K562 (cell line): ENCODE results near the gene BRWD1. TPM values are rescaled to one million over a fixed set of nuclear protein-coding genes. Genes with fewer than 3 reads are reported as not detected.
A peak's percentile ranks its signal among the peaks of the same experiment; 100 is the strongest.

Experiments
- BHLHE40 ChIP-seq: IDR thresholded peaks from 2 replicates; pipeline ENCODE4 v1.6.1; 2011; ENCODE audit warnings: low read length, improper control_type of control experiment
- DPF2 ChIP-seq: fragments of 450-650 bp; IDR thresholded peaks from 2 replicates; pipeline ENCODE4 v1.6.1; 2016
- GABPB1 ChIP-seq: sonication (generic); formaldehyde crosslinking; IDR thresholded peaks from 2 replicates; pipeline ENCODE4 v1.8.0; 2022; ENCODE audit warnings: mild to moderate bottlenecking, missing genetic modification reagents
- MAX ChIP-seq: sonication (generic); formaldehyde crosslinking; IDR thresholded peaks from 2 replicates; pipeline ENCODE4 v1.9.0; 2022; ENCODE audit warnings: mild to moderate bottlenecking, missing genetic modification reagents
- OTX1 ChIP-seq: fragments of 450-650 bp; formaldehyde crosslinking; IDR thresholded peaks from 2 replicates; pipeline ENCODE4 v1.4.0; 2022; ENCODE audit warnings: mild to moderate bottlenecking
- SFPQ ChIP-seq: fragments of 200-400 bp; formaldehyde crosslinking; IDR thresholded peaks from 2 replicates; pipeline ENCODE4 v1.6.1; 2017; ENCODE audit warnings: mild to moderate bottlenecking, low read depth, low read length, moderate library complexity
- SMARCC2 ChIP-seq: fragments of 450-650 bp; IDR thresholded peaks from 2 replicates; pipeline ENCODE4 v1.6.1; 2017; ENCODE audit warnings: antibody characterized with exemption, moderate library complexity, mild to moderate bottlenecking, low read depth
- ZBTB40 ChIP-seq, 2 experiments: fragments of 450-650 bp in 1 of 2; sonication (generic) in 1 of 2; formaldehyde crosslinking in 1 of 2; IDR thresholded peaks; 2 replicates each; pipeline versions ENCODE4 v1.7.1 to v1.9.0; 2016 to 2022; ENCODE audit warnings: inconsistent platforms in 1 of 2, mild to moderate bottlenecking in 1 of 2, missing genetic modification reagents in 1 of 2
- ZC3H8 ChIP-seq: fragments of 450-650 bp; IDR thresholded peaks from 2 replicates; pipeline ENCODE4 v1.6.1; 2017
- ZNF121 ChIP-seq: sonication (generic); formaldehyde crosslinking; conservative IDR thresholded peaks from 2 replicates; pipeline ENCODE4 v1.8.0; 2022; ENCODE audit warnings: missing genetic modification reagents
- ZNF644 ChIP-seq: fragments of 200-800 bp; sonication (Bioruptor generic); IDR thresholded peaks from 2 replicates; pipeline ENCODE4 v1.6.1; 2016; ENCODE audit warnings: low read depth, missing genetic modification characterization, missing compliant biosample characterization
- polyA plus RNA-seq, 8 experiments: library from polyadenylated mRNA; depleted of rRNA in 4 of 8; stranded (reverse) in 5 of 8; unstranded in 3 of 8; fragments of >200 nt; fragmentation: Nextera tagmentation in 2 of 8; fragmentation: Illumina TruSeq in 1 of 8; extraction: Ambion mirVana in 2 of 8; extraction: Trizol in 1 of 8; gene quantifications; 2 replicates each; pipeline versions ENCODE4 v1.2.1 to v1.2.3, GENCODE V29; 2011 to 2014; ENCODE audit warnings: inconsistent platforms in 1 of 8, missing spikeins in 1 of 8
- total RNA-seq, 7 experiments: library from RNA; depleted of rRNA in 6 of 7; stranded (reverse); fragments of >200 nt in 6 of 7; fragmentation: Illumina TruSeq in 2 of 7; extraction: Trizol in 2 of 7; gene quantifications; 2 replicates each; pipeline versions ENCODE4 v1.2.1 to v1.2.3, GENCODE V29; 2011 to 2021; ENCODE audit warnings: low replicate concordance in 1 of 7

The BRWD1 gene
- total and polyA plus RNA-seq, 9 of the 15 experiments (the other 6 are each of a cell fraction or from before 2014, with no cell fraction given): 10.1 to 60.2 (median 34.1) TPM

- TF ChIP-seq ZBTB40 (IDR thresholded peaks at IDR 0.05) (0 out of 2 replicates have a peak, but pooled peaks have one; percentile 47), ZBTB40 (CRISPR knock-in tag; IDR thresholded peaks at IDR 0.05) (no peak), ZNF121 (CRISPR knock-in tag) (peak; percentile 17; the same call in 1 of the 2 replicates), ZC3H8 (no peak), GABPB1 (CRISPR knock-in tag) (no peak), SFPQ (no peak), BHLHE40 (no peak), OTX1 (CRISPR knock-in tag) (no peak), ZNF644 (tag) (peak; percentile 63), SMARCC2 (peak; percentile 76; the same call in 1 of the 2 replicates), DPF2 (peak; percentile 84), MAX (CRISPR knock-in tag) (no peak)
Observed at GRCh38 chr21:39208624-39209333, 104.7 kb downstream of the BRWD1 start (continued).
